ENCODE data around the gene WDR37.

WDR37 gene

GRCh38 chr10:1078668-1079067 is 22.5 kb downstream of the WDR37 start:
- no peak for DNase-seq

GRCh38 chr10:1083581-1083980 is 27.4 kb downstream of the WDR37 start:
- no peak for DNase-seq

- DNase-seq: no peak
Measured at GRCh38 chr10:1084011-1084950, 28.1 kb downstream of the WDR37 start.

- no peak for DNase-seq
Measured at GRCh38 chr10:1085258-1085657, 29.1 kb downstream of the WDR37 start.

GRCh38 chr10:1086787-1087186 is 30.6 kb downstream of the WDR37 start:
- DNase-seq: no peak

- DNase-seq: no peak
Measured at GRCh38 chr10:1089017-1089689, 33.0 kb downstream of the WDR37 start.

GRCh38 chr10:1090696-1091095 is 34.5 kb downstream of the WDR37 start:
- no peak for DNase-seq

- DNase-seq: no peak
Measured at GRCh38 chr10:1093696-1094095, 37.5 kb downstream of the WDR37 start.

- DNase-seq: peak; percentile 76
Measured at GRCh38 chr10:1094112-1095057, 38.2 kb downstream of the WDR37 start.

- no peak for DNase-seq
Measured at GRCh38 chr10:1095498-1095897, 39.3 kb downstream of the WDR37 start.

- no peak for DNase-seq
Measured at GRCh38 chr10:1096287-1096889, 40.2 kb downstream of the WDR37 start.

GRCh38 chr10:1097436-1097835 is 41.3 kb downstream of the WDR37 start:
- no peak for DNase-seq

GRCh38 chr10:1100143-1100542 is 44.0 kb downstream of the WDR37 start:
- no peak for DNase-seq

GRCh38 chr10:1100691-1101368 is 44.6 kb downstream of the WDR37 start:
- DNase-seq: no peak

GRCh38 chr10:1101946-1102345 is 45.8 kb downstream of the WDR37 start:
- DNase-seq: no peak

GRCh38 chr10:1102416-1102815 is 46.2 kb downstream of the WDR37 start:
- peak; percentile 61 for DNase-seq

- no peak for DNase-seq
Measured at GRCh38 chr10:1102831-1103230, 46.6 kb downstream of the WDR37 start.

GRCh38 chr10:1103551-1103950 is 47.4 kb downstream of the WDR37 start:
- DNase-seq: no peak

- DNase-seq: no peak
Measured at GRCh38 chr10:1104971-1105370, 48.8 kb downstream of the WDR37 start.

GRCh38 chr10:1107004-1107403 is 50.8 kb downstream of the WDR37 start:
- no peak for DNase-seq

GRCh38 chr10:1107679-1108078 is 51.5 kb downstream of the WDR37 start:
- no peak for DNase-seq
